Measurements from ENCODE around the gene WWOX. TPM values are rescaled to one million over a fixed set of nuclear protein-coding genes. Genes with fewer than 3 reads are reported as not detected.

Gene WWOX
- total and polyA plus RNA-seq, 2 of the 13 experiments (the other 11 are each of a cell fraction or from before 2014, with no cell fraction given): 9.1 to 37.4 TPM

DNA sequence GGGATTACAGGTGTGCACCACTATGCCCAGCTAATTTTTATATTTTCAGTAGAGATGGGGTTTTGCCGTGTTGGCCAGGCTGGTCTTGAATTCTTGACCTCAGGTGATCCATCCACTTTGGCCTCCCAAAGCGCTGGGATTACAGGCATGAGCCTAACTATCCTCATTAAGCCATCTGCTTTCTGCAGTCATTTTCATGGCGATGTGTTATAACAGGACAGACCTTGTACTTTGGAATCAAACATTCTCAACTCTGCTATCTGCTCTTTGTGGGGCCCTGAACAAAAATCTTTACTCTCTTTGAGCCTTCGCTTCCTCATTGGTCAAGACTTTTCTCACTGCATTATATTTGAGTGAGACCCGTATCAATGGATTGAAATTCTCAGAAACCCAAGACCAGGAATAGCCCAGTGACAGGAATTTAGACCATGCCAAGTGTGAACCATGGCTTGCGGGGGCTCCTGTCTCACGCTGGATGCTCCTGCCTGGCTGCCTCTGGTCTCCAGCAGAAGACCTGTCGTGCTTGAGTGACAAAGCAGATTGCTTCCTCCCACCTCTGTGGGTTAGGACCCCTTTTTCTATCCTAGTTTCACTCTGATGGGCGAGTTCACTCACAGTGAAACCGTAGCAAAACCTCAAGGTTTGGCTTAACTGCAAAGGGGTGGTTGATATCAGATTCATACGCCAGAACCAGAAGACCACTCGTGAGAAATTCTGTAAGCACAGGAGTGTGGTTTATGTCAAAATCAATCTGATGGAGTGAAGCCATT, 982.0 kb downstream of the WWOX start (continued):
- TF ChIP-seq, protein P1, sequence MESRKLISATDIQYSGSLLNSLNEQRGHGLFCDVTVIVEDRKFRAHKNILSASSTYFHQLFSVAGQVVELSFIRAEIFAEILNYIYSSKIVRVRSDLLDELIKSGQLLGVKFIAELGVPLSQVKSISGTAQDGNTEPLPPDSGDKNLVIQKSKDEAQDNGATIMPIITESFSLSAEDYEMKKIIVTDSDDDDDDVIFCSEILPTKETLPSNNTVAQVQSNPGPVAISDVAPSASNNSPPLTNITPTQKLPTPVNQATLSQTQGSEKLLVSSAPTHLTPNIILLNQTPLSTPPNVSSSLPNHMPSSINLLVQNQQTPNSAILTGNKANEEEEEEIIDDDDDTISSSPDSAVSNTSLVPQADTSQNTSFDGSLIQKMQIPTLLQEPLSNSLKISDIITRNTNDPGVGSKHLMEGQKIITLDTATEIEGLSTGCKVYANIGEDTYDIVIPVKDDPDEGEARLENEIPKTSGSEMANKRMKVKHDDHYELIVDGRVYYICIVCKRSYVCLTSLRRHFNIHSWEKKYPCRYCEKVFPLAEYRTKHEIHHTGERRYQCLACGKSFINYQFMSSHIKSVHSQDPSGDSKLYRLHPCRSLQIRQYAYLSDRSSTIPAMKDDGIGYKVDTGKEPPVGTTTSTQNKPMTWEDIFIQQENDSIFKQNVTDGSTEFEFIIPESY (CRISPR knock-in tag; IDR thresholded peaks at IDR 0.05): no peak
- TF ChIP-seq ZMYM4 (CRISPR knock-in tag; IDR thresholded peaks at IDR 0.05) (peak; percentile 85), CENPT (CRISPR knock-in tag; IDR thresholded peaks at IDR 0.05; ENCODE audit: low read depth) (no peak), ZNF607 (CRISPR knock-in tag; IDR thresholded peaks at IDR 0.05; ENCODE audit: borderline replicate concordance) (no peak), IRX3 (CRISPR knock-in tag; IDR thresholded peaks at IDR 0.05; ENCODE audit: borderline replicate concordance, low read depth) (no peak), RXRB (CRISPR knock-in tag; IDR thresholded peaks at IDR 0.05; ENCODE audit: borderline replicate concordance) (peak; percentile 83; the same call in 1 of the 2 replicates), NFRKB (IDR thresholded peaks at IDR 0.05) (no peak), RELA (CRISPR knock-in tag; IDR thresholded peaks at IDR 0.05) (no peak), ZNF780A (CRISPR knock-in tag; IDR thresholded peaks at IDR 0.05) (no peak), NR2C2 (CRISPR knock-in tag; IDR thresholded peaks at IDR 0.05; ENCODE audit: borderline replicate concordance) (no peak), BRD4 (CRISPR knock-in tag; IDR thresholded peaks at IDR 0.05) (no peak), ZNF431 (CRISPR knock-in tag; IDR thresholded peaks at IDR 0.05; ENCODE audit: borderline replicate concordance, low read depth) (no peak), ZNF333 (CRISPR knock-in tag; IDR thresholded peaks at IDR 0.05; ENCODE audit: borderline replicate concordance) (no peak), KLF12 (CRISPR knock-in tag; IDR thresholded peaks at IDR 0.05; ENCODE audit: borderline replicate concordance) (no peak), ZNF674 (CRISPR knock-in tag; IDR thresholded peaks at IDR 0.05; ENCODE audit: low read depth) (no peak), NFATC3 (CRISPR knock-in tag; IDR thresholded peaks at IDR 0.05) (no peak), ZFP62 (CRISPR knock-in tag; IDR thresholded peaks at IDR 0.05) (no peak), KAT7 (CRISPR knock-in tag; IDR thresholded peaks at IDR 0.05; ENCODE audit: borderline replicate concordance) (no peak; the same call in 1 of the 2 replicates), ZNF570 (CRISPR knock-in tag; IDR thresholded peaks at IDR 0.05; ENCODE audit: borderline replicate concordance) (no peak), GTF2F1 (IDR thresholded peaks at IDR 0.05; ENCODE audit: low read length) (no peak), DR1 (CRISPR knock-in tag; IDR thresholded peaks at IDR 0.05) (no peak)
- TF ChIP-seq, protein P2, sequence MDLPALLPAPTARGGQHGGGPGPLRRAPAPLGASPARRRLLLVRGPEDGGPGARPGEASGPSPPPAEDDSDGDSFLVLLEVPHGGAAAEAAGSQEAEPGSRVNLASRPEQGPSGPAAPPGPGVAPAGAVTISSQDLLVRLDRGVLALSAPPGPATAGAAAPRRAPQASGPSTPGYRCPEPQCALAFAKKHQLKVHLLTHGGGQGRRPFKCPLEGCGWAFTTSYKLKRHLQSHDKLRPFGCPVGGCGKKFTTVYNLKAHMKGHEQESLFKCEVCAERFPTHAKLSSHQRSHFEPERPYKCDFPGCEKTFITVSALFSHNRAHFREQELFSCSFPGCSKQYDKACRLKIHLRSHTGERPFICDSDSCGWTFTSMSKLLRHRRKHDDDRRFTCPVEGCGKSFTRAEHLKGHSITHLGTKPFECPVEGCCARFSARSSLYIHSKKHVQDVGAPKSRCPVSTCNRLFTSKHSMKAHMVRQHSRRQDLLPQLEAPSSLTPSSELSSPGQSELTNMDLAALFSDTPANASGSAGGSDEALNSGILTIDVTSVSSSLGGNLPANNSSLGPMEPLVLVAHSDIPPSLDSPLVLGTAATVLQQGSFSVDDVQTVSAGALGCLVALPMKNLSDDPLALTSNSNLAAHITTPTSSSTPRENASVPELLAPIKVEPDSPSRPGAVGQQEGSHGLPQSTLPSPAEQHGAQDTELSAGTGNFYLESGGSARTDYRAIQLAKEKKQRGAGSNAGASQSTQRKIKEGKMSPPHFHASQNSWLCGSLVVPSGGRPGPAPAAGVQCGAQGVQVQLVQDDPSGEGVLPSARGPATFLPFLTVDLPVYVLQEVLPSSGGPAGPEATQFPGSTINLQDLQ (CRISPR knock-in tag; IDR thresholded peaks at IDR 0.05): no peak
- TF ChIP-seq, protein P3, sequence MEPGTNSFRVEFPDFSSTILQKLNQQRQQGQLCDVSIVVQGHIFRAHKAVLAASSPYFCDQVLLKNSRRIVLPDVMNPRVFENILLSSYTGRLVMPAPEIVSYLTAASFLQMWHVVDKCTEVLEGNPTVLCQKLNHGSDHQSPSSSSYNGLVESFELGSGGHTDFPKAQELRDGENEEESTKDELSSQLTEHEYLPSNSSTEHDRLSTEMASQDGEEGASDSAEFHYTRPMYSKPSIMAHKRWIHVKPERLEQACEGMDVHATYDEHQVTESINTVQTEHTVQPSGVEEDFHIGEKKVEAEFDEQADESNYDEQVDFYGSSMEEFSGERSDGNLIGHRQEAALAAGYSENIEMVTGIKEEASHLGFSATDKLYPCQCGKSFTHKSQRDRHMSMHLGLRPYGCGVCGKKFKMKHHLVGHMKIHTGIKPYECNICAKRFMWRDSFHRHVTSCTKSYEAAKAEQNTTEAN (CRISPR knock-in tag; conservative IDR thresholded peaks at IDR 0.05): no peak
- TF ChIP-seq, protein P4, sequence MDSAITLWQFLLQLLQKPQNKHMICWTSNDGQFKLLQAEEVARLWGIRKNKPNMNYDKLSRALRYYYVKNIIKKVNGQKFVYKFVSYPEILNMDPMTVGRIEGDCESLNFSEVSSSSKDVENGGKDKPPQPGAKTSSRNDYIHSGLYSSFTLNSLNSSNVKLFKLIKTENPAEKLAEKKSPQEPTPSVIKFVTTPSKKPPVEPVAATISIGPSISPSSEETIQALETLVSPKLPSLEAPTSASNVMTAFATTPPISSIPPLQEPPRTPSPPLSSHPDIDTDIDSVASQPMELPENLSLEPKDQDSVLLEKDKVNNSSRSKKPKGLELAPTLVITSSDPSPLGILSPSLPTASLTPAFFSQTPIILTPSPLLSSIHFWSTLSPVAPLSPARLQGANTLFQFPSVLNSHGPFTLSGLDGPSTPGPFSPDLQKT (CRISPR knock-in tag; IDR thresholded peaks at IDR 0.05; ENCODE audit: borderline replicate concordance): no peak
